Testis (tissue), 3 donors: ENCODE data around the gene TRIM41. TPM values are rescaled to one million over a fixed set of nuclear protein-coding genes. Genes with fewer than 3 reads are reported as not detected.

Experiments
- DNase-seq: peaks from one replicate; pipeline ENCODE4 v3.0.0-alpha.2; 2019
- H3K27ac ChIP-seq, 2 donors: fragments of 200-600 bp; sonication (generic); one replicate each; pipeline ENCODE4 v1.5.1; 2019
- H3K27me3 ChIP-seq: fragments of 200-600 bp; sonication (generic); one replicate; pipeline ENCODE4 v1.5.1; 2019
- H3K36me3 ChIP-seq: fragments of 200-600 bp; sonication (generic); one replicate; pipeline ENCODE4 v1.5.1; 2017; ENCODE audit warnings: low read depth; ENCODE audit errors: missing control alignments
- H3K4me1 ChIP-seq: fragments of 200-600 bp; sonication (generic); one replicate; pipeline ENCODE4 v1.5.1; 2019
- H3K4me3 ChIP-seq, 2 donors: fragments of 200-600 bp; sonication (generic); one replicate each; pipeline ENCODE4 v1.5.1; 2017 to 2019
- H3K9me3 ChIP-seq: fragments of 200-600 bp; sonication (generic); one replicate; pipeline ENCODE4 v1.5.1; 2017
- POLR2A ChIP-seq: fragments of 450-650 bp; IDR thresholded peaks from one replicate; pipeline ENCODE4 v1.6.1; 2017; ENCODE audit warnings: antibody characterized with exemption, mild to moderate bottlenecking, moderate library complexity
- WGBS, 2 donors: methylation state at CpG; one replicate each; pipeline ENCODE4 v1.1.5; 2018; 5-methylcytosine and 5-hydroxymethylcytosine counted together
- intact Hi-C: fragments of 100-400 bp; cut with DNase I; formaldehyde crosslinking; loops from one replicate; pipeline ENCODE4 v1.15.1; 2023; ENCODE audit warnings: low total_unique reads
- polyA plus RNA-seq: library from polyadenylated mRNA; stranded (reverse); fragments of 350-450 nt; fragmentation: Illumina TruSeq; extraction: RNeasy Lipid Tissue Mini Kit (QIAGEN cat#74804); gene quantifications from one replicate; pipeline ENCODE4 v1.2.3, GENCODE V29; 2014; ENCODE audit warnings: low read depth, low replicate concordance; ENCODE audit not compliant: insufficient read depth
- total RNA-seq, 2 donors: library from RNA; depleted of rRNA; stranded (reverse); fragments of >200 nt; gene quantifications; one replicate each; pipeline ENCODE4 v1.2.3, GENCODE V29; 2016
- TF ChIP-seq, protein P1 (sequence below), 3 experiments: fragments of 450-650 bp in 2 of 3; fragments of 200-600 bp in 1 of 3; sonication (generic) in 1 of 3; IDR thresholded peaks; one replicate each; pipeline ENCODE4 v1.5.1; 2016 to 2019; ENCODE audit warnings: antibody characterized with exemption in 3 of 3, mild to moderate bottlenecking in 2 of 3, moderate library complexity in 1 of 3

TRIM41 gene
- total and polyA plus RNA-seq, 3 donors from 2014 or later = 39.6 to 61.5 (median 53.1) TPM

DNA sequence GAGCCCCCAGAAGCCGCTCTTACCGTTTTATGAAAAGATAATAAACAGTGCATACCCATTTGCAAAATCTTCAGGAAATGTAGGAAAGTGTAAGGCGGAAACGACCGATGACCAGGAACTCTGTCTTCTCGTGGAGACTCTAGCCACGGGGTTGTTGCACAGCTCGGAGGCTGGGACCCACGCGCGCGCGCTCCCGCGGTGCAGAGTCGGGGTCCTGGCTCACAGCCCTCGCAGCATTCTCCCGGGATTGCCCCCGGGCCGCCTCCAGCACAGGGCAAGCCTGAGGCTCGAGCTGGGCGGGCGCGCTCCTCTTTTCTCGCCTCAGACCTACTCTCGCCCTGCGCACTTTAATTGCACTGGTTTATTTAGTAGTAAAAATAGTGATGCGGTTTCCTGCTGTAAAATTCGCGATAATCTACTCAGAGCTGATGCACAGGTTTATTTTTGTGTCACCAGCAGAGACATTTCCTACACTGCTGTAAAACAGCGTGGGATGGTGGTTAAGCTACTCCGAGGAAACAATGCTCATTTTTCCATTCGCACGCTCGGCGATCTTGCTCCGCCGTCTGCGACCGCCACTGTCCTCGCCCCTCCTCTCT lies 33.6 kb upstream of the TRIM41 start:
- Histone ChIP-seq H3K36me3 (no peaks in the 10 kb centered on the region), H3K4me1 (peaks cover 6% of the 10 kb centered on the region), H3K27ac (peak overlapping the region; percentile 33 to 89), H3K27me3 (no peaks in the 10 kb centered on the region), H3K9me3 (no peaks in the 10 kb centered on the region), H3K4me3 (peak overlapping the region; percentile 82 to 87)
- WGBS, 2 donors = 0% methylated on average over 24 to 40 of the region's 41 CpGs
- no peak for TF ChIP-seq POLR2A
- intact Hi-C loops = no loop called here
- no peak for DNase-seq

DNA sequence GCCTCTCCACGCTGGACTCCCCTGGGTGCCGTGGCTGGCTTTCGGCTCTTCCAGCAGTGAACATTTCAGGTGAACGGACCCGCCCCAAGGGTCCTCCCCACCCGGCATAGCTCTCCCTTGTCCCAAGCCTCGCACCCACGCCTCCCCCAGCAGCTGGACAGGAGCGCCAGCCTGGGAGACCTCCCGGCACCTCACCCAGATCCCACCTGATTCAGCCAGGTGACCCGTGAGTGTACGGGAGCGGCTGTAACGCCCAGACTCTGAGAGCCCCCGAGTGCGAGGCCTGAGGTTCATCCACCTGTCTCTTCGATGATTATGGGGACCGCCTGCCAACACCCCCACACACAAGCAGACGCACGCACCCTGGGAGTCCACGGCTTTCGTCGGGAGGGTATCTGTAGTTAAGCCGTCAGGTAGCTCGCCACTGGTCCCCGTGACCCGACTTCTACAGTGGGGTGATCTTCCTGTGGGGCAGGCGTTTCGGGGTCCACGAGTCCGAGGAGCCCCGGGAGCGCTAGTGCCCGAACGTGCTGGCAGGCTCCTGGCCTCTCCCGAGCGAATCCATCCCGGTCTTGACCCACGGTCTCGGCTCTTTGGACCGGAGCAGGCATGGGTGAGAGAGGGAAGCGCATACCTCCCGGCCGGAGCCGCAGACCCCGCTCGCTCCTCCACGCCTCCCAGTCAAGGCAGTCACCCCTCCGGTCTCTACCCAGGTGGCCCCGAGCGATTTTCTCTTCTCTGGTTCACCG lies 32.9 kb upstream of the TRIM41 start:
- peak; percentile 51 for DNase-seq
- TF ChIP-seq POLR2A = no peak
- TF ChIP-seq, protein P1, sequence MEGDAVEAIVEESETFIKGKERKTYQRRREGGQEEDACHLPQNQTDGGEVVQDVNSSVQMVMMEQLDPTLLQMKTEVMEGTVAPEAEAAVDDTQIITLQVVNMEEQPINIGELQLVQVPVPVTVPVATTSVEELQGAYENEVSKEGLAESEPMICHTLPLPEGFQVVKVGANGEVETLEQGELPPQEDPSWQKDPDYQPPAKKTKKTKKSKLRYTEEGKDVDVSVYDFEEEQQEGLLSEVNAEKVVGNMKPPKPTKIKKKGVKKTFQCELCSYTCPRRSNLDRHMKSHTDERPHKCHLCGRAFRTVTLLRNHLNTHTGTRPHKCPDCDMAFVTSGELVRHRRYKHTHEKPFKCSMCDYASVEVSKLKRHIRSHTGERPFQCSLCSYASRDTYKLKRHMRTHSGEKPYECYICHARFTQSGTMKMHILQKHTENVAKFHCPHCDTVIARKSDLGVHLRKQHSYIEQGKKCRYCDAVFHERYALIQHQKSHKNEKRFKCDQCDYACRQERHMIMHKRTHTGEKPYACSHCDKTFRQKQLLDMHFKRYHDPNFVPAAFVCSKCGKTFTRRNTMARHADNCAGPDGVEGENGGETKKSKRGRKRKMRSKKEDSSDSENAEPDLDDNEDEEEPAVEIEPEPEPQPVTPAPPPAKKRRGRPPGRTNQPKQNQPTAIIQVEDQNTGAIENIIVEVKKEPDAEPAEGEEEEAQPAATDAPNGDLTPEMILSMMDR (IDR thresholded peaks at IDR 0.05) = no peak
- H3K9me3 ChIP-seq = no peaks in the 10 kb centered on the region
- 0 to 1% methylated on average over 26 to 41 of the region's 52 CpGs for WGBS, 2 donors
- H3K4me3 ChIP-seq = peak overlapping the region; percentile 82 to 87
- H3K27me3 ChIP-seq = no peaks in the 10 kb centered on the region
- peaks cover 6% of the 10 kb centered on the region for H3K4me1 ChIP-seq
- peak overlapping the region in 1 of 2 donors; percentile 94 for H3K27ac ChIP-seq
- intact Hi-C loops = loop anchor here (5.0 kb wide), 1 partner anchor 72 kb away; the partner anchor contains the start of gene TRIM52
- no peaks in the 10 kb centered on the region for H3K36me3 ChIP-seq

DNA sequence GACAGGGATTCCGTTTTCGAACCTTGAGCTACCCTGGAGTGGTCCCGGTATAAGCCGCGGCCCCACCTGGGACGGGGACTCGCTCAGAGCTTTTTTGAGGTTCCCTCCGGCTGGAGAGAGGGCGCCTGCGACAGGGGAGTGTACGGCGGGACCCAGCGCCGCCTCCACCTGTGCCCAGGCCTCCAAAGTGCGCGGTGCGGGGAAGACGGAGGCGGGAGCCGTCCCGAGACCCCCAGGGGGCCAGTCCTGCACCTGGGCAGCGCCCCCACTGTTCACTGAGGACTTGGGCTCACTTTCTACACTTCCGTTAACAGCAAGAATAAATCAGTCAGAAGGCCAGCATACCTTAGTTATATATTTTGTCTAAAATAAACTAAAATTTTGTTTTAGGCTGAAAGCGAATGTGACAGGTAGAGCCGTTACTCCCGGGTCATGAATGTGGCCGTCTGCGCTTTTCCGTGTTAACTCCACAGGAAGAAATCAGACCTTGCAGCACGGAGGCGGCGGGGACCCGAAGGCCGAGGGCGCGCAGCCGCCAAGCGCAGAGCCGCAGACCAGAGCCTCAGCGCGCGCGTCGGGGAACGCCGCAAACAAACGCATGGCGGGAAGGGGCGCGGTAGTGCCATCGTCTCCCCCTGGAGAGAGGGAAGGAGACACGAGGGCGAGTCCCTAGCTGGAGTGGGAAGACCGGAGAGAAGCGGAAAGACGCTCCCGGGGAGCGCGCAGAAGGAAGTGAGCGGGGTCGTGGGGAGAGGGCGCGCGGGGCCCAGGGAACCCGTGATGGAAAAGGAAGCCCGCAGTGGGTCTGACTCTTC lies 32.2 kb upstream of the TRIM41 start:
- 0 to 1% methylated on average over 44 to 66 of the region's 66 CpGs for WGBS, 2 donors
- DNase-seq = peak; percentile 63
- Histone ChIP-seq H3K9me3 (no peaks in the 10 kb centered on the region), H3K27ac (peak overlapping the region; percentile 87 to 94), H3K4me3 (peak overlapping the region; percentile 82 to 87), H3K27me3 (no peaks in the 10 kb centered on the region), H3K36me3 (no peaks in the 10 kb centered on the region), H3K4me1 (peaks cover 6% of the 10 kb centered on the region)
- intact Hi-C loops = loop anchor here (5.0 kb wide), 1 partner anchor 71 kb away; the partner anchor contains the start of gene TRIM52
- TF ChIP-seq, protein P1 (IDR thresholded peaks at IDR 0.05) = no peak
- no peak for TF ChIP-seq POLR2A

DNA sequence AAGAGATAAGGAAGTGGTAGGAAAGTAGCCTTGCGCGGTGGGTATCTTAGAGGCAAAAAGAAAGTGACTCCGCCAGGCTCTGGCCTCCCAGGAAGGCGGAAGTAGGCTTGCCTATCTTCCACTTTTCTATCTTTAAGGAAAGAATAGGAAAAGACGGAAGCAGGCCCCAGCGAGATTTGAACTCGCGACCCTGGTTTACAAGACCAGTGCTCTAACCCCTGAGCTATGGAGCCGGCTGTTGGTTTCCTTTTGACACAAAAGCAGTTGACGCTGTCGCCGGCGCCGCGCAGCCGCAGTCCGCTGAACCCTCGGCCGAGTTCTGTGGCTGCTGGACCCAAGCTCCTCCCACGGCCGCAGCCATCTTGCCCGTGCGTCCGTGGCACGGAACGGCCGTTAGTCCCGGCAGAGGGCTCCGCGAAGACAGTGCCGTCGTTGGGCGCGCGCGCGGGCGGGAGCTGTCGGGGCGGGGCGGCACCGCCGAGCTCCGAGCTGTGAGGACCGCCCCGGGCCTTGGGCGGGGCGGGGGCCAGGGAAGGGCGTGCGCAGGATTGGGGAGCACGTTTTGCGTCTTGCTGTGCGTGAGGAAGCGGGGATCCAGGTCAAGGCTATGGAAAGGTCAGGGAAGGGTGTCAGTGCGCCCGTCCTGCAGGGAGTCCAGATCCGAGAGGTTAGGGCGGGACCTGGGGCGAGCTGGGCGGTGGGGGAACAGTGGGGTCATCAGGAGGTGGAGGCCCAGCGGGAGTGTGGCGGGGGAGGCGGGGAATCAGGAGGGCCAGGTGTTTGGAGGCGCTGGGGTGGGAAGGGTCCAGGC lies 31.4 kb upstream of the TRIM41 start:
- Histone ChIP-seq H3K4me3 (peak overlapping the region; percentile 82 to 87), H3K9me3 (no peaks in the 10 kb centered on the region), H3K27me3 (no peaks in the 10 kb centered on the region), H3K27ac (peak overlapping the region; percentile 87 to 94), H3K4me1 (peaks cover 6% of the 10 kb centered on the region), H3K36me3 (no peaks in the 10 kb centered on the region)
- DNase-seq = peak; percentile 96
- 0 to 1% methylated on average over 39 to 60 of the region's 64 CpGs for WGBS, 2 donors
- TF ChIP-seq, protein P1 (IDR thresholded peaks at IDR 0.05) = no peak
- no peak for TF ChIP-seq POLR2A
- intact Hi-C loops = loop anchor here (5.0 kb wide), 1 partner anchor 71 kb away; the partner anchor contains the start of gene TRIM52
